ENCODE results near the gene ABCA10.
"Not testable (repeated sequence)": the region's sequence is repeated elsewhere in the genome, so short reads cannot be mapped to it uniquely, and the experiment has no call there.

The ABCA10 gene, protein sequence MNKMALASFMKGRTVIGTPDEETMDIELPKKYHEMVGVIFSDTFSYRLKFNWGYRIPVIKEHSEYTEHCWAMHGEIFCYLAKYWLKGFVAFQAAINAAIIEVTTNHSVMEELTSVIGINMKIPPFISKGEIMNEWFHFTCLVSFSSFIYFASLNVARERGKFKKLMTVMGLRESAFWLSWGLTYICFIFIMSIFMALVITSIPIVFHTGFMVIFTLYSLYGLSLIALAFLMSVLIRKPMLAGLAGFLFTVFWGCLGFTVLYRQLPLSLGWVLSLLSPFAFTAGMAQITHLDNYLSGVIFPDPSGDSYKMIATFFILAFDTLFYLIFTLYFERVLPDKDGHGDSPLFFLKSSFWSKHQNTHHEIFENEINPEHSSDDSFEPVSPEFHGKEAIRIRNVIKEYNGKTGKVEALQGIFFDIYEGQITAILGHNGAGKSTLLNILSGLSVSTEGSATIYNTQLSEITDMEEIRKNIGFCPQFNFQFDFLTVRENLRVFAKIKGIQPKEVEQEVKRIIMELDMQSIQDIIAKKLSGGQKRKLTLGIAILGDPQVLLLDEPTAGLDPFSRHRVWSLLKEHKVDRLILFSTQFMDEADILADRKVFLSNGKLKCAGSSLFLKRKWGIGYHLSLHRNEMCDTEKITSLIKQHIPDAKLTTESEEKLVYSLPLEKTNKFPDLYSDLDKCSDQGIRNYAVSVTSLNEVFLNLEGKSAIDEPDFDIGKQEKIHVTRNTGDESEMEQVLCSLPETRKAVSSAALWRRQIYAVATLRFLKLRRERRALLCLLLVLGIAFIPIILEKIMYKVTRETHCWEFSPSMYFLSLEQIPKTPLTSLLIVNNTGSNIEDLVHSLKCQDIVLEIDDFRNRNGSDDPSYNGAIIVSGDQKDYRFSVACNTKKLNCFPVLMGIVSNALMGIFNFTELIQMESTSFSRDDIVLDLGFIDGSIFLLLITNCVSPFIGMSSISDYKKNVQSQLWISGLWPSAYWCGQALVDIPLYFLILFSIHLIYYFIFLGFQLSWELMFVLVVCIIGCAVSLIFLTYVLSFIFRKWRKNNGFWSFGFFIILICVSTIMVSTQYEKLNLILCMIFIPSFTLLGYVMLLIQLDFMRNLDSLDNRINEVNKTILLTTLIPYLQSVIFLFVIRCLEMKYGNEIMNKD (N-terminal part only)

DNA sequence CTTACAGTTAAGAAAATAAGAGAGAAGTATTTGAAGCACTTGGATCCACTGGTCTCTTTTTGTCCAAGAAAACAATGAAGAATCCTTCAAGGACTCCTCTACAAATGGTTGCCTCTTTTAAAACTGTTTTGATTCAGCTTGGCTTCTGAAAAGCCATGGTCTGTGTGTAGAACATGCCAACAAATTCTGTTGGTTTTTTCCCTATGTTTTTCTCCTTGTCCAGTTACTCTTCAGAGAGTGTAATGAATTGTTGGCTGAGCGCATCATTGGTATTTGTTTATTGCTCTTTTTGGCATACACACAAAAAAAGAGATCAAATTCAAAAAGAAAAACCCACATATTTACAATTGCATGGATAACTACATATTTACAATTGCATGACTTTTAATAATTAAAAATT is at the start of gene ABCA10:
ABCA10 (minus strand) TSS at position 249 of the 400 bp plus-strand sequence. CDS start 3,466 bp downstream, outside the sequence.
- DNase-seq = no peak

DNA sequence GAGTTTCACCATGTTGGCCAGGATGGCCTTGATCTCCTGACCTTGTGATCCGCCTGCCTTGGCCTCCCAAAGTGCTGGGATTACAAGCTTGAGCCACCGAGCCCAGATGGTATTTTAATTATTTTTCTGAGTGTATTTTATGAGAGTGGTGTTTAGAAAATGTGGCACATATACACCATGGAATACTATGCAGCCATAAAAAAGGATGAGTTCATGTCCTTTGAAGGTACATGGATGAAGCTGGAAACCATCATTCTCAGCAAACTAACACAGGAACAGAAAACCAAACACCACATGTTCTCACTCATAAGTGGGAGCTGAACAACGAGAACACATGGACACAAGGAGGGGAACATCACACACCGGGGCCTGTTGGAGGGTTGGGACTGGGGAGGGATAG is 47.7 kb upstream of the ABCA10 start:
- not testable (repeated sequence) for DNase-seq

DNA sequence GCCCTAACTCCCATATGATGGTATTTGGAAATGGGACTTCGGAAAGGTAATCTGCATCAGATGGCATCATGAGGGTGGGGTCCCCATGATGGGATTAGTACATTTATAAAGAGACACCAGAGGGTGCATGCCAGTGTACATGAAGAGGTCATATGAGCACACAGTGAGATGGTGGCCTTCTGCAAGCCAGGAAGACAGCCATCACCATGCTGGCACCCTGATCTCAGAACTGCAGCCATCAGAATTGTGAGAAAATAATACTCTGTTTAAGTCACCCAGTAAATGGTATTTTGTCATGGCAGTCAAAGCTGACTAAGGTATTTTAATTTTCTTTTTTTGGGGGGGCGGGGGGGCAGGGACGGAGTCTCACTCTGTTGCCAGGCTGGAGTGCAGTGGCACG is 47.1 kb upstream of the ABCA10 start:
- no peak for DNase-seq

DNA sequence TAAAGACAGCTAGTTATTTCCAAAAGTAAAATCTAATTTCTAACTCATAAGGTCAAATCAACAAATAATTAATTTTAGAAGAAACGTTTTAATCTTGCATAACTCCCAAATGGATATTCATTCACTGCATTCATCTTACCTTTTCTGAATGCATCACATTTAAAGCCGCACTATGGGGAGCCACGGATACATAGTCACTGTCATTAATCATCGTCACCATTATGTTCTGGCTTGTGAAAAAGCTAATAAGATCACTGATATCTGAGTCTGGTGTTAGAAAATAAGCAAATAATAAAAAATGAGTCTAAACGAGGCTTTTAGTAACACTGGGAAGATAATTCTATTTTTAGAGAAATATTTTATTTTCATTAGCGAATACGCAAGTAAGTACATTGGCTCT is 42.4 kb upstream of the ABCA10 start:
- DNase-seq = no peak

DNA sequence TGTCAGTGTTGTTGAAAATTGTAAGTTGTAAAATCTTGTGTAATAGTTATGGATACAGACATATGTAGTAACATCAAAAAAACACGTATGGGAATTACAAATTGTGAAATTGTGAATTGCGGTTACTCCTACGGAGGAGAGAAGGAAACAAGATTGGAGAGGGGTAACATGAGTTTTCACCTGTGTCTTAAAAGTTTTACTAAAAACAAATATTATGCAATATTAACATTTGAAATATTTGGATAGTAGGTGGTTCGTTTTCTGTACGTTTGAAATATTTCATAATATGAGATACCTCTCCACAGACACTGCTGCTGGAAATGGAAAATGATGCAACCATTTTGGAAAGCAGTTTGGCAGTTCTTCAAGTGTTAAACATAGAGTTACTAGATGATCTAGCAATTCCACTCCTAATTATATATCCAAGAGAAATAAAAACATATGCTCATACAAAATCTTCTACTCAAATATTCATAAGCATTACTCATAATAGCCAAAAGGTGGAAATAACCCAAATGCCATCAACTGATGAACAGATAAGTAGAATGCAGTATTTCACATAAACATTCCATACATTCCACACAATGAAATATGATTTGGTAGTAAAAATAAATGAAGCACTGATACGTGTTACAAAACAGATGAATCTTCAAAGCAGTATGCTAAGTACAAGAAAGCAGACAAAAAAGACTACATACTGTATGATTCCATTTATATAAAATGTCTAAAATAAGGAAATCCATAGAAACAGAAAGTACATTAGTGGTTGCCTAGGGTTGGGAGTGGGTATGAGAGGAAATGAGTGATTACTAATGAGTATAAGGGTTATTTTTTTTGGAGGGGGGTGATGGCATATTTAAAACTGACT is 40.7 kb upstream of the ABCA10 start:
- DNase-seq = no peak

DNA sequence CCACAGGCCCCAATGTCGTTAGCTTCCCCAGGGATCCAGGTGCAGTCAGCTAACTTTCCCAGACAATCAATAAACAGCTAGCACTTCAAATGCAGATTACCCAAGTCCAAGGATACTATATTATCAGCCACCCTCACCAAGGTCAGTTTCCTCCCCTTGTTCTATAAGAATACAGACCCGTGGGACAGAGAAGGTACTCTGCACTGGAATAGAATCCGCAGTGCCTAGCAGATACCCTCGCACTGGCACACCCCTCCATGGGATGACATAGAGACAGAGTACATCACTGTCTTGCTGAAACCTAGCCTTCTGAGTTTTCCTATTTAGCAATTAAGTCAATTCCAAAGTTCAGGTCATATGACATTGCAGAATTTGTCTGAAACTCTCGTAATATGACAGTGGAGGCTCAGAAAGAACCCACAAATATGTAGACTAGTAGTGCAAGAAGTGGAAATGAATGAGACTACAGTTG is 40.0 kb upstream of the ABCA10 start:
- DNase-seq = no peak

DNA sequence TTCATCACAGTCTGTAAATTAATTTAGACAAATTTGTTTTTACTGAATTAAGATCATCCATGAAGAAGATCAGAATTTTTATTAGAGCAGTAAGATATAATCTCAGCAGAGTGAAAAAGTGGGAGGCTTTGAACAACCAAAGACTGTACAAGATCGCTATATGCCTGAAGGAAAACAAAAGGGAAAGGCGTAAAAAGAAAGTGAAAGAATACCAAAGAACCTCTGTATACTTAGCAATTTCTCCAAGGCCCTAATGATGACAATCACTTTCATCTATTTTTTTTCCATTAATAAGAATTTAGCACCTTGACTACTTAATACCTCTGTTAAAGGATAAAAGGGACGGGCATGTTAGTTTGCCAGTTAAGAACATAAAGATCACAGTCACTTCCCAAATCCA is 38.6 kb upstream of the ABCA10 start:
- no peak for DNase-seq

DNA sequence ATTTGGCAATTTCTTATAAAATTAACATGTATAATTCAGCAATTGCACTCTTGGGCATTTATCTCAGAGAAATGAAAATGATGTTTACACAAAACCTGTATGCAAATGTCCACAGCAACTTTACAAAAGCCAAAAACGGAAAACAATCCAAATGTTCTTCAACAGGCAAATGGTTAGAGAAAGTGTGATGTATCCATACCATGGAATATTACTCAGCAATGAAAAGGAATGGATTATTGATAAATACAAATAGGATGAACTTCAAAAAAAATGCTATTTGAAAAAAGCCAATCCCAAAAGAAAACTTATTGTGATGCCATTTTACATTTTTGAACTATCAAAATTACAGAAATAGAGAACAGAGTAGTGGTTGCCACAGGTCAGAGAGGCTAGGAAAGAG is 37.2 kb upstream of the ABCA10 start:
- DNase-seq = no peak

DNA sequence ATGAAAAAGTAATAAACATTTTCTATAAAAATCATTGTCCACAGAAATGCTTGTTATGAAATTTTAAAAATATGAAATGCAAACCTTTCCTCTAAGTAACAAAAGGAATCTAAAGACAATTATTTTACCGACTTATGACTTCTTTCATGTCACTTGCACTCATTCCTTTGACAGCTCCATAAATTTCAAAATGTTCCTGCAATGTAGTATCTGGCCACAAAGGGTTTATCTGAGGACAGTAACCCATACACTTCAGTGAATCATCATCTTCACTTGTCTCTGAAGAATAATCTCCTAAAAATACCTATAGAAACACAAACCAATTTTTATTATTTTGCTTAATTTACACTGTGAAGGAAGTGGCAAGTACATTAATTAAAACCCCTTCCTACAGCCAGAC is 25.6 kb upstream of the ABCA10 start:
- DNase-seq = no peak

DNA sequence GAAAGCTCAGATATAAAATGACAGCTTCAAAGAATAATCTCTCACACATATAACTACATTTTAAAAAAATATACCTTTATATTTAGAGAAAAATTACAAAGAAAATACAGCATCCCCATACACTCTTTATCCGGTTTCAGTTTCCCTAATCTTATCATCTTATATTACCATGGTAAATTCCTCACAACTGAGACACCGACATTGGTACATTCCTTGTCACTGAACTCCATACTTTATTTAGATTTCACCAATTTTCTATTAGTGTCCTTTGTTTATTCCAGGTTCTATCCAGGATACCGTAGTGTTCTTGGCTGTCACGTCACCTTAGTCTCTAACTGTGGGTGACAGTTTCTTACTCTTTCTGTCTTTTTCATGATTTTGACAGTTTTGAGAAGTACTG is 22.0 kb upstream of the ABCA10 start:
- DNase-seq = no peak

DNA sequence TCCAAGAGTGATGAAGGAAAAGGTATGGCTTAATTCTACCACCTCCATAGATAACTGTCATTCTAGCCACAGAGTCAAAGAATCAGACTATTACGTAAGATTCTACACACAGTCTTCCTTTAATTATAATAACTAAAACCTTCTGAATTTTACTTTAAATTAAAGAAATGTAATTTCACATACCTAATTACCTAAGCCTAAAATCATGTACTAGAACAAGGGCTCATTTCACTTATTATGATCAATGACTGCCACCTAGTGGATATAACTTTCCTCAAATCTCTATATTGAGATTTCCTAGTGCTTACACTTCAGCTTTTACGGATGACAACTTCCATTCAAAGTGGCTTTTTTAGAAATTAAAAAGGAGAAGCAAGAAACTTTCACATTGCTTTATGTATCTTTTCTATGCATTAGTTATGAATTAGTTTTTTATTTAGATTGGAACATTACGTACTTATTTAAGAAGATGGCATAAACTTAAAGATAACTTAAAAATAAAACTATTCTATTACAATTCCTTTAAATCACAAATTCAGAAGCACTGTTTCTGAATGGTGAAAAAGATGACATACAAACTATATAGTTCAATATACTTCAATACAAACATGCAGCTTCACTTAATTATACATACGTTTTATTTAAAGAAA is 18.2 kb upstream of the ABCA10 start:
- DNase-seq = no peak

DNA sequence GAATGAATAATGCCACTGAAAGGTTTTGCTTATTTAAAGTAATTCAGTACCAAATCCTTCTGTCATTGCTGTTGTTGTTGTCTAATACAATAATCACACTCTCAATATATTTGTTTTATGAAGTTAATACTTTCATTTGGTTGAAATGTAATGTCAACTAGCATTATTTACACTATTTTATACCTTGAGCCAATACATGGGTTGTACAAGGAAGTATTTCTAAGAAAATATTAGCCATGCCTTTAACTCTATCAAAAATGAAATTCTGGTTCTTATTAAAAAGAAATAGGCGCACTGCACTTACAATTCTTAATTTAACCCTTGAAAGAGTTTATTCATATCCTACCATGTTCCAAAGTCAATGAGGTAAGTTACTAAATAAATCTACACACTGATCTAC is 17.6 kb upstream of the ABCA10 start:
- no peak for DNase-seq

DNA sequence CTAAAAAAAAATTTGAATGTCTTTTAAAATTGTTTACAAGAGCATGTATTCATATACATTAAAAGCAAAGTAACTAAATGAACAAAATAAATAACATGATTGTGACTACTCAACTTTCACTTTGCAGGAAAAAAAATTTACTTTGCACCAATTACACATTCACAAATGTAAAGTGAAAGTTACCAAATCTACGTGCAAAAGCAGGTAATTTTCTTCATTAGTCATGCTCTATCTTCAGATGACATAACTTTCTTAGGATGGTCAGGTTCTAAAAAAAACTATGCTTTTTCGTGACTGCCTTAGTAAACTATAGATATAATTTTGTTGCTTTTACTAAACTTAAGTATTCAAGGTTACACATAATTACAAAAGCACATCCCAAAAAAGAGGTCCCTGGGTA is 17.0 kb upstream of the ABCA10 start:
- no peak for DNase-seq

DNA sequence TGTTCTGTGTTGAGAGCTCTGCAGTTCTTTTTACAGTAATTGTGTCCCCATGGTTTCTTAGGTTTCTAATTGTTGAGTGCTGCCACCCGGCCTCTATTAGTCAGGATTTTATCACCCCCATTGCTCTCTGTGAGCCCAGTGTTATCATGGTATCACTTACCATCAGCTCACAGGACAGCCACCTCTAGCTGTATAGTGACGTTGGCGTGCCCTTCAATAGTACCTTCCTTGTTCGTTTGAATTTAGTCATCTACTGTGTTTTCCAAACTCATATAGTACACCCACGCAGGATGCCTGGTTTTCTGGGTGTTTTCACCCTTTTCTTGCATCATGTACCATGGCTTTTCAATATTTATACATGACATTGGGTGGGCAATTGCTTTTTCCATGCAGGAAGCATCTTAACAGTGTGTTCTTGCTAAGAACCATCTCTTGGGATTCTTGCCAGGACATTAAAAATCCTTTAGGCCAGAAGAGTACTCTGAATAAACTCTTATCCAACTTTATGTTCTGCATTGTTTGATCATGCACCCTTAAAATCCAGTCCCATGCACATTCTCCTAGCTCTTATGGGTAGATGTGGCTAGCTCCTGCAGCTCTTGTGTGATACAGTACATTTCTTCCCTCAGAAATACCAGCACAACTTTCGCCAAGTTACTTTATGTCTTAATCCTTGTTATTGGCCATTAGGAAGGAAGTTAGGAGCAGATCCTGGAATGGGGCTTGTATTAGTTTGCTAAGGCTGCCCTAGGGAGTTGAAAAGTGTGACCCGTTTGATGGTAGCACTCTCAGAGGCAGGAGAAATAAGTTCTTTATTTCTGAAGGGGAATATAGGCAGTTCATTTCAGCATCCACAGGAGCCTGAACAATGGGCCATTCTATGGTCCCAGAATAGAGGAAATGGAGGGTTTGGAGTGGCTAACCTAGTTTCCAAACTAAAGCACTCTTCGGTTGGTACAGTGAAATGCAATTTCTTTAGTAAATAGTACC is 11.3 kb upstream of the ABCA10 start:
- DNase-seq = no peak

DNA sequence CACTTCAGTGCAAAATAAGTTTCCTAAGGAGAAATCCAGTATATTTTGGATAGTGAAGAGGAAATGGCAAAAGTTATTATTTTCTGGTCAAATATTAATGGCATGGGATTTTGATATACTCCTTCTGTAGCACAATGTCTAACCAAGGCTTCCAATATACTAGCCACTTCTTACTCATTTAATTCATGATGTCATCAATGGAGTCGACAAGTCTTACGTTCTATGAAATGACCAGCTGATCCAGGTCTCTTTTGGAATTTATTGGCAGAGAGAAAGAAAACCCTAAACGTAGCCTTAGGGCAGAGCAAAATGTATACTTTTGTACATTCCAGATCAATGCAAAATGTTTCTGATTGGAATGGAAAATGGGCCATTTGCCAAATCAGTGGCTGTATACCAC is 8.3 kb upstream of the ABCA10 start:
- no peak for DNase-seq

DNA sequence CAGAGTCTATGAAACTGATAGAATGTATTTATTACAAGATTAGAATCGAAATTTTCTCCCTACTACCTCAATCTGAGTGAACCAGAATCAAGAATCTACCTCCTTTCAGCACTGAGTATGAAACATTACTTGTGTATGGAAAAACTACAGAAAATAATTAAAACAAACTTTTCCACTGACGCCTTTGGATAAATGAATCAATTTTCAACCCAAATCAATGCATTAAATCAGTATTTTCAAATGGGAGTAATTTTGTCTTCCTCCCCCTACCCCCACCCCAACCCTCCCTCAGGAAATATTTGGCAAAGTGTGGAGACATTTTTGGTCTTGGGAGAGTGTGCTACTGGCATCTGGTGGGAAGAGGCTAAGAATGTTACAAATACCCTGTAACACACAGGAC is 7.8 kb upstream of the ABCA10 start:
- DNase-seq = no peak

DNA sequence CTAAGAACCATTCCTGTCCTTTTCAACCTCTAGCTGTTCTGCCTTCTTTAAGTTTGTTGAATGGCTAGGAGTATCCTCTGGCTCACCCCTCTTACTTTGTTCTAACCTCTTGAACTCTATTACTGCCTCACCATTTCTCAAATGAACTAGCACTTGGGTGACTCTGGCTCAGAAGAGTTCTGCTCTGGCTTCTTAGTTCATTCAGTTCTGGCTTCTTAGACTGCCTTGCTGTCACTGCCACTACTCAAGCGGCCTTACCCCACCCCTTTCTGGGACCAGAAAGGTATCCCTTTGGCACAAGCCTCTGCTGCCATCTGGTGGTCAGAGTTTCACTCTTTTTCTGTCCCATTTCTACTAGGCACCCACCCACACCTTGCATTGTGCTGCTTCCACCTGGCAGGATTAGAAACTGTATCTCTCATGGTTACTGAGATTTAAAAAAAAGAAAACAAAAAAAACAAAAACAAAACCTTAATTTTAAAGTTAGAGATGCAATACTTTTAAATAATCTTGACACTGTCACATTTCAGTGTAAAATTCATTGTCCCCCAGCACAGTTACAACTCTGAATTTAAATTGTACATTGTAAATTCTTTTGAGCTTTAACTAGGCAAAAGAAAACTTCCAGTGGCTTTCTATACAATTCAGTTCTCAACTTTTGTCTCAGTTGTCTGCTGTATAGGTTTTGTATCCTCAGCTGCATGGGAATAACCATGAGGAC is 6.9 kb upstream of the ABCA10 start:
- DNase-seq = peak; percentile 75

DNA sequence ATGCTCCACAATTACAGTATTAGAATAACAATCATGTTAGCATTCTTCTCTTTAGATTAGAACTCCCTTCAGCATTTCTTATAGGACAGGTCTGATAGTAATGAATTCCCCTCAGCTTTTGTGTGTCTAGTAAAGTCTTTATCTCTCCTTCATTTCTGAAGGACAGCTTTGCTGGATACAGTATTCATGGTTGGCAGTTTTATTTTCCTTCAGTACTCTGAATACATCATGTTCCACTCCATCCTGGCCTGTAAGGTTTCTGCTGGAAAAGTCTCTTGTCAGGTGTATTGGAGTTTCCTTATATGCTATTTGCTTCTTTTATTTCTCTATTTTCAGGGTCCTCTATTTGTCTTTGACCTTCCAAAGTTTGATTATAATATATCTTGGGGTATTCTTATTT is 4.0 kb upstream of the ABCA10 start:
- no peak for DNase-seq

DNA sequence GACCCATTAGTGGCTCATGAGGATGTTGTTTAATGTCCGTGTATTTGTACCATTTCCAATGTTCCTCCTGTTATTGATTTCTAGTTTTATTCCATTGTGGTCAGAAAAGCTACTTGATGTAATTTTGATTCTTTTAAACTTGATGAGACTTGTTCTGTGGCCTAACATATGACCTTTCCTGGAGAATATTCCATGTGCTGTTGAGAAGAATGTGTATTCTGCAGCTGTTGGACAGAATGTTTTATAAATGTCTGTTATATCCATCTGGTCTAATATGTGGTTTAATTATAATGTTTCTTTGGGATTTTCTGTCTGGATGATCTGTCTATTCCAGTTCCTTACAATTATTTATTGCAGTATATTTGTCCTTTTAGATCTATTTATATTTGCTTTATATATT is 2.9 kb upstream of the ABCA10 start:
- DNase-seq = no peak

DNA sequence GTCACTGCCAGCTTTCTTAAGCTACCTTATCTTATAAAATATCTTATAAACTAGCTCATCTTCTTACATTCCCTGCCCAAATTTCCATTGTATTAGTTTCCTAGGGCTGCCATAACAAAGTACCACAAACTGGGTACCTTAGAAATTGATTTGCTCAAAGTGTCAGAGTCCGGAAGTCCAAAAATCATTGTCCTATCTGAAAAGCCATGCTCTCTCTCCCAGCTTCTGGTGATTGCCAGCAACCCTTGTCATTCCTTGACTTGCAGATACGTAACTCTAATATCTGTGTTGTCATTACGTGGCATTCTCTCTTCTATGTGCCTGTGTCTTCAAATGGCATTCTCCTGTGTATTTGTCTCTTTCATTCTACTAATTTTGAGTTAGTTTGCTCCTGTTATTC is 2.3 kb upstream of the ABCA10 start:
- DNase-seq = no peak
